ENCODE data around the gene YKT6.

YKT6 gene

DNA sequence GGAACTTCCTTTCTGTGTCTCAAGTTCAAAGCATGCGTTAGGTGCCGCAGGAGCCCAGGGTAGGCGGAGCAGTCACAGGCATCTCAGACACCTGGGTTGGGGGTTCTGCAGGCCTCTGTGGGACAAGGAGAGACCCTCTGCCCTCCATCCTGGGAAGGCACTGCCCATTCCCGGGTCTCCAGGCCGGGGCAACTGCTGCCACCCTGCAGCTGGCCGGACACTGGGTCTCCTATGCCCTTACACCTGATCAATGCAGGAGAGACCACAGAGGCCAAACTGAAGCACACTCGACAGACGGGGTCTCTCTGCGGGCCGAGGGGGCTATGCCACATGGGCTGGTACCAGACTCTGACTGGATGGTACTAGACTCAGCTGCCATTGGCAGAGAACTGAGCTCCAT is 36.9 kb downstream of the YKT6 start:
- DNase-seq = no peak

DNA sequence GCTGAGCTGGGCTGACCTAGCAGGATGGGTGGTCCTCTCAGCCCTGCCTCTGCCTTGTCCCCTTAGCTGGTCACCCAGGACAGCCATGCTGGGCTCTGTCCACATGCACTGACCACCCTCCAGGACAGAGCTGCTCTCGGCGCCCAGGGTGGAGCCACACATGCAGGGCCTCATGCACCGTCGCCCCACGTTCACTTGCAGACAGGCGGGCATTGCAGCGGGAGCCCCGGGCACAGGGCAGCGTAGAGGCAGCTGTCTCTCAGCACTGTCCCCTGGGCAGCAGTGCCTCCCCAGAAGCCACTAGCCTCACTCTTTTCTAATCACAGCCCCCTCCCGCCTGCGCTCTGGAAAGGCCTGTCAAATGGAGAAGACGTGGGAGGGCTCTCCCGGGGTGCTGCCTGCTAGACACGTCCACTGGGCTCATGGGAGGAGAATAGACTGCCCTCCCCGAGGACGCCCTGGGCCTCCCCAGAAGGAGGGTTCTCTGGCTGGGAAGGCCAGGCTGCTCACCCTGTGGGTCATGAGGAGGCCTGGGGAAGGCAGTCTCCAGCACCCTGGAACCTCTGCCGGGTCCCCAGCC is 37.4 kb downstream of the YKT6 start:
- no peak for DNase-seq

DNA sequence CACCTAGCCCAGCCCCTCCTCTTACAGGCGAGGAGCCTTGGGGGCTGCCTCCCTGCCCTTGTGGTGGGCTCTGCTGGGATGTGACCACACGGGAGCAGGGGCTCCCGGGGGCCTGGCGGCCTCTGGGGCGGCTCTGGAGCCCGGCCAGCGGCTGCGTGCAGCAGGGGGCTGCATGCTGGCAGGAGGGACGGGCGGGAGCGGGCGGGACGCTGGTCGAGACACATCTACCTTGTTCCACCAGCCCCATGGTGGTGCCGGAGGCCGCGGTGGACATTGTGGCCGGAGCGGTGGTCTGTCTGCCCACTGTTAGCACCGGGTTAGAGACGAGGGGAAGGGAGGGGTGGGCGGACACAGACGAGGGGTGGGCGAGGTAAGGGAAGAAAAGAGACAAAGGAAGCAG is 38.6 kb downstream of the YKT6 start:
- no peak for DNase-seq

GRCh38 chr7:44240376-44240775 is 39.6 kb downstream of the YKT6 start:
- DNase-seq = no peak

DNA sequence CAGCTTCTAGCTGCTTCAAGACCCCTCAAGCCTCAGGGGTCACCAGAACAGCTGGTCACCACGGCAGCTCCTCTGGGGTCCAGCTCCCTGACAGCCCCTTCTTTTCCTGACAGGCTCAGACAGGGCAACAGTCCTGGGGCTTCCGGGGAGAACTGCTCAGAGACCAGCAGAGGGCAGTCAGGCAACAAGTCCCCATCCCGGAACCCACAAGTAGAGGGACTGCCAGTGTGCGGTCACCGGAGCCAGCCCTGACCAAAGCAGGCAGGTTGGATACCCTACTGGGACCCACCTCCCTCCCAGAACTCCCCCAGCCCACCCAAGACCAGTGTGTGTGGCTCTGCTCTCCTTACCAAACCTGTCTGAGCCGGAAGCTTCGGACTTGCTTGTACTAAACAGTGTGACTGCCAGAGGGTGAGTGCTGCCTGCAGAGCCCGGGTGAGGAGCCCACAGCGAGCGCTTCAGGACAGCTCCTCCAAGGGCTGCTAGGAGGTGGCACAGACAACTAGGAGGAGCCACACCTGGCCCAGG is 40.3 kb downstream of the YKT6 start:
- DNase-seq = peak; percentile 27

DNA sequence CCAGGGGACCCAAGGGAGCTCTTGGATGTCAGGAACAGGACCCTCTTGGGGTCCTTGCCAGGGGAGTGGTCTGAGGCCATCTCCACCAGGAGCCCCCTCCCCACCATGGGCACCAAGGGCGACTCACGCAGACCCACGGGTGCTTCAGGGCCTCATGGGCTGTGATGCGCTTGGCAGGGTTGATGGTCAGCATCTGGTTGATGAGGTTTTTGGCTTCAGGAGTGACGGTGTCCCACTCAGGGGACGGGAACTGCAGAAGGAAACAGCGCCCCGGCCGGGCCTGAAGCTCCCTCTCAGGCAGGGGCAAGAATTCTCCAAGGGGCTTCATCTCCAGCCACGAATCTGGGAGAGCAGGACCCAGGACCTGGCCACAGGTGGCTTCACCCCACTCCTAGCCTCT is 41.3 kb downstream of the YKT6 start:
- DNase-seq = no peak

DNA sequence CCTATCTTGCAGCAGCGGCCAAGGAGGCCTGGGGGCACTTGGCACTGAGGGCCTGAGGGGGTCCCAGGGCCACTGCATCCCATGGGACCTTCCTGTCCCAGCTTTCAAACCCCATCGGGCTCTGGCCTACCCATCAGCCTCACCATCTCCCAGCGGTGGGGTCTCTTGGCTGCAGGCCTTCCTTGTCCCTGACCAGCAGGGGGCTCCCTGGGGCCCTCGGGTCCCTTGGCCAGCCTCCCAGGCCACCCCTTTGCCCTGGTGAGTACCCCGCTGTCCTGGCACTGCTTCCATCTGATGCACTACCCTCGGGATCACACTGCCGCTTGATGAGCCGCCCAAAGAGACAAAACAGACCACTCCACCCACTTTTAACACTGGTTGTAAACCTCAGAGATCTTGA is 43.5 kb downstream of the YKT6 start:
- no peak for DNase-seq

DNA sequence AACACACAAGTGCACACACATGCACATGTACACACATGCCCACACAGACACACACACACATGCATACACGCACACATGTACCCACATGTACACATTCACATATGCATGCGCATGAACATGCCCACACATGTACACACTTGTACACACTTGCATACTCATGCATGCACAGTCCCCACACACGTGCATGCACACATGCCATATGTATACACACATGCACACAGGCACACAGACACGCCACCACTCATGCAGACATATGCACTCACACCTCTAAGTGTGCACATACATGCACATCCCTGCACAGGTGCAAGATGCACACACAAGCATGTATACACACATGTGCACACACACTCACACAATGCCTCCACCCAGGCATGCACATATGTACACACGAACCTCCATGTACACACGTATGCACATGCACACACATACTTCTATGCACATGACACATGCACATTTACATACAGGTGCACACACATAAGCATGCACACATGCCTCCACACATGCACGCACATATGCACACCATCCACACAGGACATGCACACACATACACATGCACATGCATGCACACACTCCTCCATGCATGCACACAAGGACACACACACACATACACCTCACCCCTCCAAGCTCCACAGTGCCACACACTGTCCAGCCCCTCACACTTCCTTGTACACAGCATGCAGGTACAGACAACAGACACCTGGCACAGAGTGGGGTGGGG is 45.8 kb downstream of the YKT6 start:
- no peak for DNase-seq

GRCh38 chr7:44247868-44248651 is 47.3 kb downstream of the YKT6 start:
- no peak for DNase-seq

DNA sequence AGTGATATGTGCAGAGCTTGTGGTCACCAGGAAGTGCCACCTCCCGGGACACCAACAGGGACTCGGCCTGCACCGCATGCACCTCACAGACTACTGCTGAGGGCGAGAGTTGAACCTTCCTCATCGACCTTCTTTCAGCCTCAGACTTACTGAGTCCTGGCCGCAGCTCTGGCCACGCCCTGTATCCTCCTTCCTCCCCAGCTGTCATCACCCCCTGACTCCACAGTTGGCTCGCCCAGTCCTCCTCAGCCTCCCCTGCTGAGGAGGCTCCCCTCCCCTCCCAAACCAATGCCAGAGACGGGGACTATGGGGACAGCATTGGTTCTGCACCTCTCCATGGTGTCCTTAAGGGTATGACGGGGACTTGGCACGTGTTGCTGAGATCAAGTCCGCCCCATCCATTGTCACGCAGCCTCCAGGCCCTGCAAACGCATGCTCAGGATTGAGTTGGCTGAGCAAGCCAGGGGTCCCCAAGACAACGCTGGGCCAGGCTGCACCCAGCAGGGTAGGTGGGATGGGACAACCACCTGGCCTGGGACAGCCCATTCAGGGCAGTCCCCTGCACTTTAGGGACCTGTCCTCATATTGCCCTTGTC is 49.0 kb downstream of the YKT6 start:
- DNase-seq = no peak

DNA sequence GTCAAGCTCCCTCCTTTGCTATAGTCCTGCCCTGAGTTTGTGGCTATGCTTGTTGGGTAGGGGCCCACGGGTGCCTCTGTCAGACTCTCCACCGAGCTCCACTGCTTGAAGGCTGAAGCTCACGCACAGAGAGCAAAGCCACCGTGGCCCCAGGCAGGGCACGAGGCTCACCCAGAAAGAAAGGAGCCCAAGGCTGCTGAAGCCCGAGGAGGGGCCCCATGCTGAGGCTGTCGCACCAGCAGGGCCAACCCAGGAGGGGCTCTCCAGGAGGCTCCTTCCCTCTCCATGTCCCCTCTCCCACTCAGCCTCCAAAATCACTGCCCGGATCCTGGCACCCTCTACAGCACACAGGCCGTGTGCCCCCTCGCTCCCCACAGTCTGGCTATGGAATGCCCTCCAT is 50.5 kb downstream of the YKT6 start:
- no peak for DNase-seq

GRCh38 chr7:44251881-44252280 is 51.1 kb downstream of the YKT6 start:
- DNase-seq = no peak

GRCh38 chr7:44256459-44256858 is 55.7 kb downstream of the YKT6 start:
- DNase-seq = no peak

- DNase-seq = no peak
Measured at GRCh38 chr7:44257213-44257612, 56.4 kb downstream of the YKT6 start.

- DNase-seq = no peak
Measured at GRCh38 chr7:44257618-44258422, 57.0 kb downstream of the YKT6 start.

- DNase-seq = no peak
Measured at GRCh38 chr7:44258423-44258760, 57.6 kb downstream of the YKT6 start.

GRCh38 chr7:44258865-44259546 is 58.2 kb downstream of the YKT6 start:
- no peak for DNase-seq

GRCh38 chr7:44259547-44260457 is 59.0 kb downstream of the YKT6 start:
- DNase-seq = no peak

DNA sequence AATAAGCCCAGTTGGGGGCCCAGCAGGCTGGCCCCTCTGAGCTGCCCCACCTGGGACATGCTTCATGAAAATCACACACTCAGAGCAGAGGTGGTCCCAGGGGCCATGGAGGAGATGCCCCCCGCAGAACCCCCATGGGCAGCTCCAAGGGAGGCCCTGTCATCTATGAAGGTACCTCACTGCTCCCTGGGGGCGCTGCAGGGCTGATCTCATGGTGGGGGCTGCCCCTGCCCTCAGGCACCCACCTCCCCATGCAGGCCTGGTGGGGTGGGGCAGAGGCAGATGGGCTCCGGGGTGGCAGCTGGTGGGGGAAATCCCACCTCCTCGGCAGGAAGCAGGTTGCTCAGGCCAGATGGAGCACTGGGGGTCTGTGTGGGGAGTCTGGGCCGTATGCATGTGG is 60.5 kb downstream of the YKT6 start:
- DNase-seq = no peak

DNA sequence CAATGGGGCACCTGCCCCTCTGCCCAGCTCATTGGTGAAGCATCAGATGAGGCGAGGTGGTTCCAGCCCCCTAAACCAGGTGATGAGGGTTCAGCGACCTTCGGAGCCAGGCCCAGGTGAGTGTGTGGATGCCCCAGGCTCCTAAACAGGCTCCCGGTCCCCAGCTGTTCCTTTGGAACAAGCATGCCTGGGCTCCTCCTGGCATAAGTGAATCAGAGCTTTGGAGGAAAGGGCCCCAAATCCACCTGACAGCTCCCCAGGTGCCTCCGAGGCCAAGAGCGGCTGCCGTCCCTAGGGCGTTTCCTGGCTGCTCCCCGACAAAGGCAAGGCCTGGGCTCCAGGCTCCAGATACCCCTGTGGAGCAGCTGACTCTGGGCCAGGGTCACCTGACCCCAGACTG is 61.3 kb downstream of the YKT6 start:
- DNase-seq = no peak
